H1 (cell line): ENCODE results near the gene CENPM. TPM values are rescaled to one million over a fixed set of nuclear protein-coding genes. Genes with fewer than 3 reads are reported as not detected.

ENCODE experiments used
- KDM4A ChIP-seq: IDR thresholded peaks from one replicate; pipeline ENCODE4 v1.7.1; 2012; ENCODE audit warnings: low read depth, mild to moderate bottlenecking, moderate library complexity, low read length, inconsistent platforms; ENCODE audit not compliant: severe bottlenecking
- PHF8 ChIP-seq: fragments of 200-600 bp; sonication (generic); conservative IDR thresholded peaks from 2 replicates; pipeline ENCODE4 v1.7.1; 2012; ENCODE audit warnings: low read depth, mild to moderate bottlenecking, inconsistent platforms, low read length, moderate library complexity
- SRF ChIP-seq: IDR thresholded peaks from 2 replicates; pipeline ENCODE4 v1.6.1; 2011; ENCODE audit warnings: mild to moderate bottlenecking, low read depth, low read length, moderate library complexity
- TCF12 ChIP-seq: IDR thresholded peaks from 2 replicates; pipeline ENCODE4 v1.6.1; 2011; ENCODE audit warnings: low read depth, mild to moderate bottlenecking, low read length
- polyA plus RNA-seq, 7 experiments: library from polyadenylated mRNA; depleted of rRNA in 3 of 7; stranded (reverse) in 5 of 7; unstranded in 2 of 7; fragments of >200 nt in 5 of 7; fragments of 200-250 nt in 2 of 7; gene quantifications; 1 replicate in 5 of 7; 2 replicates in 1 of 7; 4 replicates in 1 of 7; pipeline versions ENCODE4 v1.2.1 to v1.2.3, GENCODE V29; 2011 to 2013; ENCODE audit warnings: missing spikeins in 2 of 7, mixed read lengths in 2 of 7
- total RNA-seq: library from RNA; stranded (reverse); fragmentation: NEBNext Ultra II Directional; extraction: Animal tissue kit (Norgen Biotek cat#: 25700); gene quantifications from 2 replicates; pipeline ENCODE4 v1.2.1, GENCODE V29; 2021
- TF ChIP-seq, protein P1 (sequence below): fragments of 300-600 bp; sonication (generic); IDR thresholded peaks from 2 replicates; pipeline ENCODE4 v1.7.1; 2012; ENCODE audit warnings: low read length, moderate library complexity, mild to moderate bottlenecking, inconsistent platforms; ENCODE audit not compliant: insufficient replicate concordance
- TF ChIP-seq, protein P2 (sequence below), 3 experiments: IDR thresholded peaks; 1 replicate in 2 of 3; 2 replicates in 1 of 3; pipeline versions ENCODE4 v1.5.1 to v1.6.1; 2011; ENCODE audit warnings: low read length in 3 of 3, mild to moderate bottlenecking in 3 of 3, inconsistent platforms in 2 of 3, low read depth in 1 of 3, moderate library complexity in 1 of 3; ENCODE audit not compliant: insufficient read depth in 1 of 3; ENCODE audit errors: control extremely low read depth in 1 of 3

CENPM gene
- total and polyA plus RNA-seq, 2 of the 8 experiments (the other 6 are each of a cell fraction or from before 2014, with no cell fraction given): 32.0 to 80.4 TPM

DNA sequence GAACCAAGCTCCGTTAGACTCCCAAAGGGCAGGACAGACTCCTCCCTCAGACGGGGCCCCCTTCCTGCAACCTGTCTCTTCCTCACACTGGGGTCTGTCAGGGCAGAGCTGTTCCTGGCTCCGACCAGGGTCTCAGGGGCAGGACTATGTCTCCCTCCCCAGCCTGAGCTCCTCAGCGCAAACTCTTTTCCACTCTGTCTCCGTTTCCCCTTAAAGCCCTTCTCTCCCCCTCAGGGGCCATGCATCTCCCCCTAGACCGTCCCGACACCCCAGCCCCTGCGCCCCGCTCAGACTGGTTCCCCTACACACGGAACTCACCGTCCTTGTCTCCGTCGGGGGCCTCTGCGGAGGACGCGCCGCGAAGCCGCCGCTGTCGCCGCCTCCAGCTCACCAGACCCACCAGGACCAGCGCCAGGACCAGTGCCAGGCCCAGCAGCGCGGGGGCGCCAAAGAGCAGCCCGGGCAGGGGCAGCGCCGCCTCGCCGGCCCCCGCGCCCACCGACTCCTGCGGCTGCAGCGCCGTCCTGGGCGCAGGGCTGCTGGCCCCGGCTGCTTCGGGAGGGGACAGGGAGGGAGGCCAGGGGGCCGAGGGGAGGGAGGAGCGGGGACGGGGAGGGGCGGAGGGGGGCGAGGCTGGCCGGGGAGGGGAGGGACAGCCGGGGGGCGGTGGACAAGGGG lies 21.0 kb downstream of the CENPM start (continued):
- TF ChIP-seq, protein P1, sequence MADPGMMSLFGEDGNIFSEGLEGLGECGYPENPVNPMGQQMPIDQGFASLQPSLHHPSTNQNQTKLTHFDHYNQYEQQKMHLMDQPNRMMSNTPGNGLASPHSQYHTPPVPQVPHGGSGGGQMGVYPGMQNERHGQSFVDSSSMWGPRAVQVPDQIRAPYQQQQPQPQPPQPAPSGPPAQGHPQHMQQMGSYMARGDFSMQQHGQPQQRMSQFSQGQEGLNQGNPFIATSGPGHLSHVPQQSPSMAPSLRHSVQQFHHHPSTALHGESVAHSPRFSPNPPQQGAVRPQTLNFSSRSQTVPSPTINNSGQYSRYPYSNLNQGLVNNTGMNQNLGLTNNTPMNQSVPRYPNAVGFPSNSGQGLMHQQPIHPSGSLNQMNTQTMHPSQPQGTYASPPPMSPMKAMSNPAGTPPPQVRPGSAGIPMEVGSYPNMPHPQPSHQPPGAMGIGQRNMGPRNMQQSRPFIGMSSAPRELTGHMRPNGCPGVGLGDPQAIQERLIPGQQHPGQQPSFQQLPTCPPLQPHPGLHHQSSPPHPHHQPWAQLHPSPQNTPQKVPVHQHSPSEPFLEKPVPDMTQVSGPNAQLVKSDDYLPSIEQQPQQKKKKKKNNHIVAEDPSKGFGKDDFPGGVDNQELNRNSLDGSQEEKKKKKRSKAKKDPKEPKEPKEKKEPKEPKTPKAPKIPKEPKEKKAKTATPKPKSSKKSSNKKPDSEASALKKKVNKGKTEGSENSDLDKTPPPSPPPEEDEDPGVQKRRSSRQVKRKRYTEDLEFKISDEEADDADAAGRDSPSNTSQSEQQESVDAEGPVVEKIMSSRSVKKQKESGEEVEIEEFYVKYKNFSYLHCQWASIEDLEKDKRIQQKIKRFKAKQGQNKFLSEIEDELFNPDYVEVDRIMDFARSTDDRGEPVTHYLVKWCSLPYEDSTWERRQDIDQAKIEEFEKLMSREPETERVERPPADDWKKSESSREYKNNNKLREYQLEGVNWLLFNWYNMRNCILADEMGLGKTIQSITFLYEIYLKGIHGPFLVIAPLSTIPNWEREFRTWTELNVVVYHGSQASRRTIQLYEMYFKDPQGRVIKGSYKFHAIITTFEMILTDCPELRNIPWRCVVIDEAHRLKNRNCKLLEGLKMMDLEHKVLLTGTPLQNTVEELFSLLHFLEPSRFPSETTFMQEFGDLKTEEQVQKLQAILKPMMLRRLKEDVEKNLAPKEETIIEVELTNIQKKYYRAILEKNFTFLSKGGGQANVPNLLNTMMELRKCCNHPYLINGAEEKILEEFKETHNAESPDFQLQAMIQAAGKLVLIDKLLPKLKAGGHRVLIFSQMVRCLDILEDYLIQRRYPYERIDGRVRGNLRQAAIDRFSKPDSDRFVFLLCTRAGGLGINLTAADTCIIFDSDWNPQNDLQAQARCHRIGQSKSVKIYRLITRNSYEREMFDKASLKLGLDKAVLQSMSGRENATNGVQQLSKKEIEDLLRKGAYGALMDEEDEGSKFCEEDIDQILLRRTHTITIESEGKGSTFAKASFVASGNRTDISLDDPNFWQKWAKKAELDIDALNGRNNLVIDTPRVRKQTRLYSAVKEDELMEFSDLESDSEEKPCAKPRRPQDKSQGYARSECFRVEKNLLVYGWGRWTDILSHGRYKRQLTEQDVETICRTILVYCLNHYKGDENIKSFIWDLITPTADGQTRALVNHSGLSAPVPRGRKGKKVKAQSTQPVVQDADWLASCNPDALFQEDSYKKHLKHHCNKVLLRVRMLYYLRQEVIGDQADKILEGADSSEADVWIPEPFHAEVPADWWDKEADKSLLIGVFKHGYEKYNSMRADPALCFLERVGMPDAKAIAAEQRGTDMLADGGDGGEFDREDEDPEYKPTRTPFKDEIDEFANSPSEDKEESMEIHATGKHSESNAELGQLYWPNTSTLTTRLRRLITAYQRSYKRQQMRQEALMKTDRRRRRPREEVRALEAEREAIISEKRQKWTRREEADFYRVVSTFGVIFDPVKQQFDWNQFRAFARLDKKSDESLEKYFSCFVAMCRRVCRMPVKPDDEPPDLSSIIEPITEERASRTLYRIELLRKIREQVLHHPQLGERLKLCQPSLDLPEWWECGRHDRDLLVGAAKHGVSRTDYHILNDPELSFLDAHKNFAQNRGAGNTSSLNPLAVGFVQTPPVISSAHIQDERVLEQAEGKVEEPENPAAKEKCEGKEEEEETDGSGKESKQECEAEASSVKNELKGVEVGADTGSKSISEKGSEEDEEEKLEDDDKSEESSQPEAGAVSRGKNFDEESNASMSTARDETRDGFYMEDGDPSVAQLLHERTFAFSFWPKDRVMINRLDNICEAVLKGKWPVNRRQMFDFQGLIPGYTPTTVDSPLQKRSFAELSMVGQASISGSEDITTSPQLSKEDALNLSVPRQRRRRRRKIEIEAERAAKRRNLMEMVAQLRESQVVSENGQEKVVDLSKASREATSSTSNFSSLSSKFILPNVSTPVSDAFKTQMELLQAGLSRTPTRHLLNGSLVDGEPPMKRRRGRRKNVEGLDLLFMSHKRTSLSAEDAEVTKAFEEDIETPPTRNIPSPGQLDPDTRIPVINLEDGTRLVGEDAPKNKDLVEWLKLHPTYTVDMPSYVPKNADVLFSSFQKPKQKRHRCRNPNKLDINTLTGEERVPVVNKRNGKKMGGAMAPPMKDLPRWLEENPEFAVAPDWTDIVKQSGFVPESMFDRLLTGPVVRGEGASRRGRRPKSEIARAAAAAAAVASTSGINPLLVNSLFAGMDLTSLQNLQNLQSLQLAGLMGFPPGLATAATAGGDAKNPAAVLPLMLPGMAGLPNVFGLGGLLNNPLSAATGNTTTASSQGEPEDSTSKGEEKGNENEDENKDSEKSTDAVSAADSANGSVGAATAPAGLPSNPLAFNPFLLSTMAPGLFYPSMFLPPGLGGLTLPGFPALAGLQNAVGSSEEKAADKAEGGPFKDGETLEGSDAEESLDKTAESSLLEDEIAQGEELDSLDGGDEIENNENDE: no peak
- no peak for TF ChIP-seq KDM4A
- TF ChIP-seq SRF: no peak
- TF ChIP-seq TCF12: no peak
- no peak for TF ChIP-seq PHF8
- TF ChIP-seq, protein P2, sequence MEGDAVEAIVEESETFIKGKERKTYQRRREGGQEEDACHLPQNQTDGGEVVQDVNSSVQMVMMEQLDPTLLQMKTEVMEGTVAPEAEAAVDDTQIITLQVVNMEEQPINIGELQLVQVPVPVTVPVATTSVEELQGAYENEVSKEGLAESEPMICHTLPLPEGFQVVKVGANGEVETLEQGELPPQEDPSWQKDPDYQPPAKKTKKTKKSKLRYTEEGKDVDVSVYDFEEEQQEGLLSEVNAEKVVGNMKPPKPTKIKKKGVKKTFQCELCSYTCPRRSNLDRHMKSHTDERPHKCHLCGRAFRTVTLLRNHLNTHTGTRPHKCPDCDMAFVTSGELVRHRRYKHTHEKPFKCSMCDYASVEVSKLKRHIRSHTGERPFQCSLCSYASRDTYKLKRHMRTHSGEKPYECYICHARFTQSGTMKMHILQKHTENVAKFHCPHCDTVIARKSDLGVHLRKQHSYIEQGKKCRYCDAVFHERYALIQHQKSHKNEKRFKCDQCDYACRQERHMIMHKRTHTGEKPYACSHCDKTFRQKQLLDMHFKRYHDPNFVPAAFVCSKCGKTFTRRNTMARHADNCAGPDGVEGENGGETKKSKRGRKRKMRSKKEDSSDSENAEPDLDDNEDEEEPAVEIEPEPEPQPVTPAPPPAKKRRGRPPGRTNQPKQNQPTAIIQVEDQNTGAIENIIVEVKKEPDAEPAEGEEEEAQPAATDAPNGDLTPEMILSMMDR (IDR thresholded peaks at IDR 0.05; ENCODE audit: control extremely low read depth in 1 of 3, insufficient read depth in 1 of 3, low read depth in 1 of 3, low read length in 3 of 3): peak; percentile 90 to 93 (median 91)
